ENCODE data around the gene GAS2L1.

GAS2L1 gene

DNA sequence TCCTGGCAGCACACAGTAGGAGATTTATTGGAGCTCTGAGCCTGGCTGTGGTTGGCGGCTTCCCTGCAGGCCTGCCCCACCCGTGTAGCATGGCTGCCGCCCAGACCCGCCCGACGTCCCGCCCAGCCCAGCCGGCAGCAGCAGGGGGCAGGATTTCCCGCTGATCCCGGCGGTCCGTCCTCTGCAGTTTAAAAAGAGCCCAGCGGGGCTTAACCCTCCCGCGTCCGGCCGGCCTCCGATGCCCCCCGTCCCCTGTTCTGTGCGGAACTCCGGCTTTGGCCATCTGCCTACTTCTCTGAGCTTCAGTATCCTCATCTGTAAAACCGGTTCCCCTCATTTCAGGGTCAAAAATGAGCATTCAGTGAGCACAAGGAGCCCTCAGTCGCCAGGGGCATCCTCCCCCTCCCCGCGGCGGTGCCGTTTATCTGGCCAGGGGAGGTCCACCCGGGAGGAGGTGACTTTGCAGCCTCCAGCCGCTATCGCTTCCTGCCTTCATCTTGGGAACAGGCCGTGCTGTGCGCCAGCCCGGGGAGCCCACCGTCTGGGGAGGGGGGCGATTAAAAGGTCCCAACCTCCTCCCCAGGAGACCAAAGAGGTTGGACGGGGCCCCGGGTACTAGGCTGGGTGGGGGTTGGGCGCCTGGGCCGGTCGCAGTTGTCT lies at the start of gene GAS2L1 (continued):
- no peak for TF ChIP-seq ZNF623 (tag by site-specific recombination; IDR thresholded peaks at IDR 0.05)
- TF ChIP-seq, protein P1, sequence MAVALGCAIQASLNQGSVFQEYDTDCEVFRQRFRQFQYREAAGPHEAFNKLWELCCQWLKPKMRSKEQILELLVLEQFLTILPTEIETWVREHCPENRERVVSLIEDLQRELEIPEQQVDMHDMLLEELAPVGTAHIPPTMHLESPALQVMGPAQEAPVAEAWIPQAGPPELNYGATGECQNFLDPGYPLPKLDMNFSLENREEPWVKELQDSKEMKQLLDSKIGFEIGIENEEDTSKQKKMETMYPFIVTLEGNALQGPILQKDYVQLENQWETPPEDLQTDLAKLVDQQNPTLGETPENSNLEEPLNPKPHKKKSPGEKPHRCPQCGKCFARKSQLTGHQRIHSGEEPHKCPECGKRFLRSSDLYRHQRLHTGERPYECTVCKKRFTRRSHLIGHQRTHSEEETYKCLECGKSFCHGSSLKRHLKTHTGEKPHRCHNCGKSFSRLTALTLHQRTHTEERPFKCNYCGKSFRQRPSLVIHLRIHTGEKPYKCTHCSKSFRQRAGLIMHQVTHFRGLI (tag by site-specific recombination; IDR thresholded peaks at IDR 0.05) = peak; percentile 96
- no peak for TF ChIP-seq ZNF223 (tag by site-specific recombination; IDR thresholded peaks at IDR 0.05)
- no peak for TF ChIP-seq ZNF792 (tag by site-specific recombination; IDR thresholded peaks at IDR 0.05)
- no peak for TF ChIP-seq ZBTB21 (tag by site-specific recombination; IDR thresholded peaks at IDR 0.05)
- TF ChIP-seq ZBTB48 (tag by site-specific recombination; IDR thresholded peaks at IDR 0.05) = peak; percentile 60
- TF ChIP-seq, protein P2, sequence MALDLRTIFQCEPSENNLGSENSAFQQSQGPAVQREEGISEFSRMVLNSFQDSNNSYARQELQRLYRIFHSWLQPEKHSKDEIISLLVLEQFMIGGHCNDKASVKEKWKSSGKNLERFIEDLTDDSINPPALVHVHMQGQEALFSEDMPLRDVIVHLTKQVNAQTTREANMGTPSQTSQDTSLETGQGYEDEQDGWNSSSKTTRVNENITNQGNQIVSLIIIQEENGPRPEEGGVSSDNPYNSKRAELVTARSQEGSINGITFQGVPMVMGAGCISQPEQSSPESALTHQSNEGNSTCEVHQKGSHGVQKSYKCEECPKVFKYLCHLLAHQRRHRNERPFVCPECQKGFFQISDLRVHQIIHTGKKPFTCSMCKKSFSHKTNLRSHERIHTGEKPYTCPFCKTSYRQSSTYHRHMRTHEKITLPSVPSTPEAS (tag by site-specific recombination; IDR thresholded peaks at IDR 0.05) = no peak; the same call in 1 of the 2 replicates
- TF ChIP-seq SCRT2 (tag by site-specific recombination; IDR thresholded peaks at IDR 0.05) = no peak
- TF ChIP-seq, protein P3, sequence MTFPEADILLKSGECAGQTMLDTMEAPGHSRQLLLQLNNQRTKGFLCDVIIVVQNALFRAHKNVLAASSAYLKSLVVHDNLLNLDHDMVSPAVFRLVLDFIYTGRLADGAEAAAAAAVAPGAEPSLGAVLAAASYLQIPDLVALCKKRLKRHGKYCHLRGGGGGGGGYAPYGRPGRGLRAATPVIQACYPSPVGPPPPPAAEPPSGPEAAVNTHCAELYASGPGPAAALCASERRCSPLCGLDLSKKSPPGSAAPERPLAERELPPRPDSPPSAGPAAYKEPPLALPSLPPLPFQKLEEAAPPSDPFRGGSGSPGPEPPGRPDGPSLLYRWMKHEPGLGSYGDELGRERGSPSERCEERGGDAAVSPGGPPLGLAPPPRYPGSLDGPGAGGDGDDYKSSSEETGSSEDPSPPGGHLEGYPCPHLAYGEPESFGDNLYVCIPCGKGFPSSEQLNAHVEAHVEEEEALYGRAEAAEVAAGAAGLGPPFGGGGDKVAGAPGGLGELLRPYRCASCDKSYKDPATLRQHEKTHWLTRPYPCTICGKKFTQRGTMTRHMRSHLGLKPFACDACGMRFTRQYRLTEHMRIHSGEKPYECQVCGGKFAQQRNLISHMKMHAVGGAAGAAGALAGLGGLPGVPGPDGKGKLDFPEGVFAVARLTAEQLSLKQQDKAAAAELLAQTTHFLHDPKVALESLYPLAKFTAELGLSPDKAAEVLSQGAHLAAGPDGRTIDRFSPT (tag by site-specific recombination; IDR thresholded peaks at IDR 0.05) = peak; percentile 92
- no peak for TF ChIP-seq ZFP3 (tag by site-specific recombination; IDR thresholded peaks at IDR 0.05; ENCODE audit: low read depth)
- no peak for TF ChIP-seq ZNF140 (tag by site-specific recombination; IDR thresholded peaks at IDR 0.05)
- TF ChIP-seq ZNF121 (tag by site-specific recombination; IDR thresholded peaks at IDR 0.05) = peak; percentile 46; the same call in 1 of the 2 replicates
- TF ChIP-seq ZNF670 (tag by site-specific recombination; IDR thresholded peaks at IDR 0.05; ENCODE audit: low read depth) = no peak
- no peak for TF ChIP-seq ZNF426 (tag by site-specific recombination; IDR thresholded peaks at IDR 0.05)
- 0 out of 2 replicates have a peak, but pooled peaks have one; percentile 56 for TF ChIP-seq ZNF777 (tag by site-specific recombination; IDR thresholded peaks at IDR 0.05; ENCODE audit: borderline replicate concordance)
- TF ChIP-seq ZNF16 (tag by site-specific recombination; IDR thresholded peaks at IDR 0.05; ENCODE audit: low read depth) = no peak
- no peak for TF ChIP-seq ZNF48 (tag by site-specific recombination; IDR thresholded peaks at IDR 0.05)
- no peak for TF ChIP-seq ZNF658 (tag by site-specific recombination; IDR thresholded peaks at IDR 0.05)
- TF ChIP-seq, protein P4, sequence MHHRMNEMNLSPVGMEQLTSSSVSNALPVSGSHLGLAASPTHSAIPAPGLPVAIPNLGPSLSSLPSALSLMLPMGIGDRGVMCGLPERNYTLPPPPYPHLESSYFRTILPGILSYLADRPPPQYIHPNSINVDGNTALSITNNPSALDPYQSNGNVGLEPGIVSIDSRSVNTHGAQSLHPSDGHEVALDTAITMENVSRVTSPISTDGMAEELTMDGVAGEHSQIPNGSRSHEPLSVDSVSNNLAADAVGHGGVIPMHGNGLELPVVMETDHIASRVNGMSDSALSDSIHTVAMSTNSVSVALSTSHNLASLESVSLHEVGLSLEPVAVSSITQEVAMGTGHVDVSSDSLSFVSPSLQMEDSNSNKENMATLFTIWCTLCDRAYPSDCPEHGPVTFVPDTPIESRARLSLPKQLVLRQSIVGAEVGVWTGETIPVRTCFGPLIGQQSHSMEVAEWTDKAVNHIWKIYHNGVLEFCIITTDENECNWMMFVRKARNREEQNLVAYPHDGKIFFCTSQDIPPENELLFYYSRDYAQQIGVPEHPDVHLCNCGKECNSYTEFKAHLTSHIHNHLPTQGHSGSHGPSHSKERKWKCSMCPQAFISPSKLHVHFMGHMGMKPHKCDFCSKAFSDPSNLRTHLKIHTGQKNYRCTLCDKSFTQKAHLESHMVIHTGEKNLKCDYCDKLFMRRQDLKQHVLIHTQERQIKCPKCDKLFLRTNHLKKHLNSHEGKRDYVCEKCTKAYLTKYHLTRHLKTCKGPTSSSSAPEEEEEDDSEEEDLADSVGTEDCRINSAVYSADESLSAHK (tag by site-specific recombination; IDR thresholded peaks at IDR 0.05) = no peak; the same call in 1 of the 2 replicates
- TF ChIP-seq, protein P5, sequence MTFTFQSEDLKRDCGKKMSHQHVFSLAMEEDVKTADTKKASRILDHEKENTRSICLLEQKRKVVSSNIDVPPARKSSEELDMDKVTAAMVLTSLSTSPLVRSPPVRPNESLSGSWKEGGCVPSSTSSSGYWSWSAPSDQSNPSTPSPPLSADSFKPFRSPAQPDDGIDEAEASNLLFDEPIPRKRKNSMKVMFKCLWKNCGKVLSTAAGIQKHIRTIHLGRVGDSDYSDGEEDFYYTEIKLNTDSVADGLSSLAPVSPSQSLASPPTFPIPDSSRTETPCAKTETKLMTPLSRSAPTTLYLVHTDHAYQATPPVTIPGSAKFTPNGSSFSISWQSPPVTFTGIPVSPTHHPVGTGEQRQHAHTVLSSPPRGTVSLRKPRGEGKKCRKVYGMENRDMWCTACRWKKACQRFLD (tag by site-specific recombination; IDR thresholded peaks at IDR 0.05) = no peak
- TF ChIP-seq YY1 (tag by site-specific recombination; IDR thresholded peaks at IDR 0.05) = peak; percentile 63; the same call in 1 of the 2 replicates
- peak; percentile 87 for TF ChIP-seq ZSCAN30 (tag by site-specific recombination; IDR thresholded peaks at IDR 0.05)
- no peak; the same call in 1 of the 2 replicates for TF ChIP-seq ZNF654 (tag by site-specific recombination; IDR thresholded peaks at IDR 0.05; ENCODE audit: low read depth)
- TF ChIP-seq, protein P6, sequence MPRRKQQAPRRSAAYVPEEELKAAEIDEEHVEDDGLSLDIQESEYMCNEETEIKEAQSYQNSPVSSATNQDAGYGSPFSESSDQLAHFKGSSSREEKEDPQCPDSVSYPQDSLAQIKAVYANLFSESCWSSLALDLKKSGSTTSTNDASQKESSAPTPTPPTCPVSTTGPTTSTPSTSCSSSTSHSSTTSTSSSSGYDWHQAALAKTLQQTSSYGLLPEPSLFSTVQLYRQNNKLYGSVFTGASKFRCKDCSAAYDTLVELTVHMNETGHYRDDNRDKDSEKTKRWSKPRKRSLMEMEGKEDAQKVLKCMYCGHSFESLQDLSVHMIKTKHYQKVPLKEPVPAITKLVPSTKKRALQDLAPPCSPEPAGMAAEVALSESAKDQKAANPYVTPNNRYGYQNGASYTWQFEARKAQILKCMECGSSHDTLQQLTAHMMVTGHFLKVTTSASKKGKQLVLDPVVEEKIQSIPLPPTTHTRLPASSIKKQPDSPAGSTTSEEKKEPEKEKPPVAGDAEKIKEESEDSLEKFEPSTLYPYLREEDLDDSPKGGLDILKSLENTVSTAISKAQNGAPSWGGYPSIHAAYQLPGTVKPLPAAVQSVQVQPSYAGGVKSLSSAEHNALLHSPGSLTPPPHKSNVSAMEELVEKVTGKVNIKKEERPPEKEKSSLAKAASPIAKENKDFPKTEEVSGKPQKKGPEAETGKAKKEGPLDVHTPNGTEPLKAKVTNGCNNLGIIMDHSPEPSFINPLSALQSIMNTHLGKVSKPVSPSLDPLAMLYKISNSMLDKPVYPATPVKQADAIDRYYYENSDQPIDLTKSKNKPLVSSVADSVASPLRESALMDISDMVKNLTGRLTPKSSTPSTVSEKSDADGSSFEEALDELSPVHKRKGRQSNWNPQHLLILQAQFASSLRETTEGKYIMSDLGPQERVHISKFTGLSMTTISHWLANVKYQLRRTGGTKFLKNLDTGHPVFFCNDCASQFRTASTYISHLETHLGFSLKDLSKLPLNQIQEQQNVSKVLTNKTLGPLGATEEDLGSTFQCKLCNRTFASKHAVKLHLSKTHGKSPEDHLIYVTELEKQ (tag by site-specific recombination; IDR thresholded peaks at IDR 0.05; ENCODE audit: borderline replicate concordance) = peak; percentile 50; the same call in 1 of the 2 replicates
- no peak for TF ChIP-seq ZNF114 (tag by site-specific recombination; IDR thresholded peaks at IDR 0.05)
- TF ChIP-seq ZNF423 (tag by site-specific recombination; IDR thresholded peaks at IDR 0.05) = peak; percentile 62; the same call in 1 of the 2 replicates
- peak; percentile 52; the same call in 1 of the 2 replicates for TF ChIP-seq ZNF76 (tag by site-specific recombination; IDR thresholded peaks at IDR 0.05; ENCODE audit: borderline replicate concordance, low read depth)
- TF ChIP-seq KLF8 (tag by site-specific recombination; IDR thresholded peaks at IDR 0.05) = peak; percentile 81

Data from HEK293 (cell line).